MM.1S (cell line): ENCODE data around the gene TFDP1.

ENCODE experiments used
- CTCF ChIP-seq: fragments of 300-600 bp; sonication (generic); IDR thresholded peaks from 2 replicates; pipeline ENCODE4 v1.5.1; 2016; ENCODE audit warnings: antibody characterized with exemption, low read length, mixed read lengths
- EZH2 ChIP-seq: fragments of 300-600 bp; sonication (generic); optimal IDR thresholded peaks from 2 replicates; pipeline ENCODE3; 2017; ENCODE audit warnings: low read depth, mild to moderate bottlenecking, antibody characterized with exemption, low read length, mixed read lengths

GRCh38 chr13:113653264-113654174 lies 69.0 kb downstream of the TFDP1 start:
- TF ChIP-seq CTCF (no peak), EZH2 (no peak)
